K562 (cell line): ENCODE results near the gene RGS6. TPM values are rescaled to one million over a fixed set of nuclear protein-coding genes. Genes with fewer than 3 reads are reported as not detected.

Source experiments
- ATAC-seq: fragments of 200-7000 bp; cut with Tn5 transposase; 3 replicates; pipeline ENCODE4 v1.9.1; 2020; ENCODE audit warnings: moderate library complexity
- BruUV-seq: library from RNA; stranded (reverse); fragments of 400-500 nt; replicated peaks from 2 replicates; lab custom pipeline; 2021; lab: Mats Ljungman, UMichigan
- CTCF ChIA-PET: fragments of 300-600 bp; formaldehyde crosslinking; extraction: SDS; loops from one replicate; lab custom pipeline; 2021; ENCODE audit warnings: low intra/inter-chr PET ratio; lab: Yijun Ruan, JAX
- POLR2A ChIA-PET: fragments of 300-600, 350-650 bp; sonication (Branson Sonifier 250); formaldehyde crosslinking; extraction: SDS; loops from one replicate; lab custom pipeline; 2021; ENCODE audit warnings: antibody characterized with exemption, inconsistent platforms; lab: Yijun Ruan, JAX
- DNase-seq, 4 experiments: peaks; one replicate each; pipeline versions ENCODE4 v3.0.0 to v3.0.0-alpha.2; 2011 to 2018; ENCODE audit warnings: low spot score in 3 of 4, mixed read lengths in 3 of 4; ENCODE audit errors: extremely low read depth in 1 of 4
- FAIRE-seq: peaks from 2 replicates; lab custom pipeline; 2011; peaks lifted over from hg19 to GRCh38; lab: Jason Lieb, UNC
- H2AFZ ChIP-seq: 2 replicates; pipeline ENCODE4 v1.6.0; 2011; ENCODE audit warnings: low read depth, low read length, control low read depth, inconsistent platforms
- H3K27ac ChIP-seq: fragments of 200-600 bp; 3 replicates; pipeline ENCODE4 v1.8.0; 2011; ENCODE audit warnings: low read depth, mild to moderate bottlenecking, control low read depth, inconsistent platforms, low read length, moderate library complexity, mixed read lengths; ENCODE audit errors: extremely low read depth
- H3K27me3 ChIP-seq, 2 experiments: fragments of 300-600 bp in 1 of 2; 2 replicates in 1 of 2; 3 replicates in 1 of 2; pipeline versions ENCODE4 v1.6.0 to v1.8.0; 2011; ENCODE audit warnings: inconsistent platforms in 2 of 2, low read length in 2 of 2, mild to moderate bottlenecking in 1 of 2, mixed read lengths in 1 of 2, moderate library complexity in 1 of 2; ENCODE audit not compliant: control insufficient read depth in 2 of 2, insufficient read depth in 2 of 2
- H3K36me3 ChIP-seq: fragments of 300-600 bp; 3 replicates; pipeline ENCODE4 v1.8.0; 2011; ENCODE audit warnings: mild to moderate bottlenecking, low read length, inconsistent platforms; ENCODE audit not compliant: control insufficient read depth, insufficient read depth
- H3K4me1 ChIP-seq, 2 experiments: fragments of 200-600 bp in 1 of 2; replicated peaks in 1 of 2; 2 replicates in 1 of 2; 3 replicates in 1 of 2; pipeline versions ENCODE4 v1.5.1 to v1.8.0; 2011; ENCODE audit warnings: inconsistent platforms in 2 of 2, low read length in 2 of 2, mild to moderate bottlenecking in 1 of 2, mixed read lengths in 1 of 2, moderate library complexity in 1 of 2; ENCODE audit not compliant: control insufficient read depth in 2 of 2, insufficient read depth in 2 of 2
- H3K4me2 ChIP-seq: 2 replicates; pipeline ENCODE4 v1.6.1; 2011; ENCODE audit warnings: low read length, control low read depth, inconsistent platforms, mixed read lengths; ENCODE audit not compliant: insufficient read depth
- H3K4me3 ChIP-seq: fragments of 200-600 bp; sonication (generic), shearing (Covaris generic); 2 replicates; pipeline ENCODE4 v1.5.1; 2016; ENCODE audit warnings: control low read depth, inconsistent platforms
- H3K79me2 ChIP-seq: fragments of 200-600 bp; 3 replicates; pipeline ENCODE4 v1.8.0; 2011; ENCODE audit warnings: low read length, inconsistent platforms; ENCODE audit not compliant: control insufficient read depth, insufficient read depth
- H3K9ac ChIP-seq, 2 experiments: 2 replicates each; pipeline versions ENCODE4 v1.6.0 to v1.6.1; 2011; ENCODE audit warnings: low read depth in 2 of 2, low read length in 2 of 2, control low read depth in 1 of 2, inconsistent platforms in 1 of 2, mild to moderate bottlenecking in 1 of 2, mixed read lengths in 1 of 2; ENCODE audit not compliant: insufficient read depth in 1 of 2
- H3K9me1 ChIP-seq: one replicate; pipeline ENCODE4 v1.6.0; 2011; ENCODE audit warnings: inconsistent platforms, mild to moderate bottlenecking, low read length, moderate library complexity; ENCODE audit not compliant: control insufficient read depth, insufficient read depth
- H3K9me3 ChIP-seq: replicated peaks from 2 replicates; pipeline ENCODE4 v1.5.1; 2011; ENCODE audit warnings: low read depth, low read length, inconsistent platforms; ENCODE audit not compliant: control insufficient read depth, insufficient read depth
- H4K20me1 ChIP-seq: replicated peaks from 2 replicates; pipeline ENCODE4 v1.6.1; 2011; ENCODE audit warnings: low read length, inconsistent platforms, mixed read lengths; ENCODE audit not compliant: control insufficient read depth, insufficient read depth
- ARID1B ChIP-seq: fragments of 450-650 bp; IDR thresholded peaks from 2 replicates; pipeline ENCODE4 v1.6.1; 2016; ENCODE audit warnings: antibody characterized with exemption, mild to moderate bottlenecking, inconsistent platforms
- CEBPB ChIP-seq: fragments of 450-650 bp; IDR thresholded peaks from 2 replicates; pipeline ENCODE4 v1.6.1; 2016; ENCODE audit warnings: missing genetic modification characterization, missing compliant biosample characterization
- NCOR1 ChIP-seq: fragments of 450-650 bp; IDR thresholded peaks from 2 replicates; pipeline ENCODE4 v1.6.1; 2016; ENCODE audit warnings: mild to moderate bottlenecking, moderate library complexity
- POLR2AphosphoS2 ChIP-seq: IDR thresholded peaks from 2 replicates; pipeline ENCODE4 v1.6.1; 2012; ENCODE audit warnings: low read length, improper control_type of control experiment
- U2AF2 ChIP-seq: fragments of 200-400 bp; formaldehyde crosslinking; optimal IDR thresholded peaks from 2 replicates; pipeline ENCODE3; 2017; ENCODE audit warnings: low read depth, mild to moderate bottlenecking, low read length
- ZNF316 ChIP-seq: fragments of 450-650 bp; IDR thresholded peaks from 2 replicates; pipeline ENCODE4 v1.6.1; 2016
- ZNF830 ChIP-seq: fragments of 250-450 bp; sonication (Bioruptor Pico); IDR thresholded peaks from 2 replicates; pipeline ENCODE4 v1.5.0; 2021; ENCODE audit warnings: mild to moderate bottlenecking
- WGBS: fragments of 100-300 bp; shearing (Covaris generic); methylation state at CpG from one replicate; pipeline ENCODE4 v1.1.6; 2016; ENCODE audit warnings: low coverage, mixed read lengths; ENCODE audit not compliant: insufficient coverage; ENCODE audit errors: missing lambda C conversion rate; 5-methylcytosine and 5-hydroxymethylcytosine counted together
- in situ Hi-C: fragments of 300-500 bp; cut with MboI; formaldehyde crosslinking; loops from 4 replicates; pipeline ENCODE4 v1.15.0; 2018; ENCODE audit warnings: inconsistent platforms, mixed read lengths
- intact Hi-C: fragments of 100-400 bp; cut with micrococcal nuclease; formaldehyde crosslinking; loops from 2 replicates; pipeline ENCODE4 v1.14.2; 2022
- polyA plus RNA-seq, 8 experiments: library from polyadenylated mRNA; depleted of rRNA in 4 of 8; stranded (reverse) in 5 of 8; unstranded in 3 of 8; fragments of >200 nt; fragmentation: Nextera tagmentation in 2 of 8; fragmentation: Illumina TruSeq in 1 of 8; extraction: Ambion mirVana in 2 of 8; extraction: Trizol in 1 of 8; gene quantifications; 2 replicates each; pipeline versions ENCODE4 v1.2.1 to v1.2.3, GENCODE V29; 2011 to 2014; ENCODE audit warnings: inconsistent platforms in 1 of 8, missing spikeins in 1 of 8
- total RNA-seq, 7 experiments: library from RNA; depleted of rRNA in 6 of 7; stranded (reverse); fragments of >200 nt in 6 of 7; fragmentation: Illumina TruSeq in 2 of 7; extraction: Trizol in 2 of 7; gene quantifications; 2 replicates each; pipeline versions ENCODE4 v1.2.1 to v1.2.3, GENCODE V29; 2011 to 2021; ENCODE audit warnings: low replicate concordance in 1 of 7

RGS6 gene
- total and polyA plus RNA-seq, 9 of the 15 experiments (the other 6 are each of a cell fraction or from before 2014, with no cell fraction given) = not detected

GRCh38 chr14:72154645-72155378, 222.6 kb downstream of the RGS6 start:
- Histone ChIP-seq H3K27ac (no peak overlapping the region), H2AFZ (no peak overlapping the region), H3K4me1 (no peaks in the 10 kb centered on the region), H3K4me3 (no peak overlapping the region), H3K9me1 (no peaks in the 10 kb centered on the region), H4K20me1 (no peaks in the 10 kb centered on the region), H3K9ac (no peak overlapping the region), H3K36me3 (no peaks in the 10 kb centered on the region), H3K79me2 (no peaks in the 10 kb centered on the region), H3K4me2 (no peak overlapping the region), H3K27me3 (no peaks in the 10 kb centered on the region), H3K9me3 (no peaks in the 10 kb centered on the region)
- no peak for DNase-seq
- no peak for ATAC-seq
- FAIRE-seq = no peak
- TF ChIP-seq U2AF2 (no peak), POLR2AphosphoS2 (no peak), NCOR1 (no peak), CEBPB (no peak), ZNF316 (no peak), ARID1B (no peak), ZNF830 (CRISPR knock-in tag) (no peak)
- WGBS = 0% methylated on average over 10 of the region's 10 CpGs
- no TSS peak for BruUV-seq
- CTCF ChIA-PET = no interaction called here
- in situ Hi-C loops = no loop called here
- intact Hi-C loops = no loop called here
- POLR2A ChIA-PET = no interaction called here
